NCI-H345 (cell line): Measurements from ENCODE around the gene RECQL5.
"Not testable (repeated sequence)": the region's sequence is repeated elsewhere in the genome, so short reads cannot be mapped to it uniquely, and the experiment has no call there.

Experiments used
- DNase-seq: peaks from one replicate; lab custom pipeline; 2025; lab: John Stamatoyannopoulos, UW

RECQL5 gene

DNA sequence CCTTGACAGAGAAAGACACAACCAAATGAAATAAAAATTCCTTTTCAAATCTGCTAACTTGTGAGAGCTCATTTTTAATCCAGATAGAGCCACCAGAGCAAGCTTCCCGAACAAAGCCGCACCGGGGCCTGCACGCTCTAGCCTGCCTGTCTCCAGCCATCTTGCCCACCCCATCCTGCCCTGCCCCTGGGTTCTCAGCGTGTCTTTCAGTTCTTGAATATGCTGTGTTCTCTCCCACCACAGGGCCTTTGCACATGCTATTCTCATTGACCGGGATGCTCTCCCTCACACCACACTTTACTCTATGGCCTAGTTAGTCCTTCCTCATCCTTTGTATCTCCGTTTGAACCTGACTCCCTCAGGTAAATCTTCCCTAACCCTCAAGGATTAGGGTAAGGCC is 19.0 kb downstream of the RECQL5 start:
- DNase-seq, result no peak

DNA sequence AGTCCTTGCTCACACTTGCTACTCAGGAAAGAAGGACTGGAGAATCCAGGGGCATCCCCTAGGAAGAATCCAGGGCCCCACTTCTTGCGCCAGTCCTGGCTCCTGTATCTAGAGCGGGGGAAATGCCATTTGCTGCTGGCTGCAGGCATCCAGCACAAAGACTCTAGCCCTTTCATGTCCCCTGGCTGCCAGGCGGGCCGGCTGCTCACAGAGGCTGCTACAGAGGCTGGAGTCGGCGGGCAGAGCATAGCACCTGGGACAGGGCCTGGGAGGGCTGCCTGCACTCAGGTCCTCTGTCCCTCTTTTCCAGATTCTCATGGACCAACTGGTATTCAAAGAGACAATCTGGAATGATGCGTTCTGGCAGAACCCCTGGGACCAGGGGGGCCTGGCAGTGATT is 19.9 kb downstream of the RECQL5 start:
- no peak for DNase-seq

DNA sequence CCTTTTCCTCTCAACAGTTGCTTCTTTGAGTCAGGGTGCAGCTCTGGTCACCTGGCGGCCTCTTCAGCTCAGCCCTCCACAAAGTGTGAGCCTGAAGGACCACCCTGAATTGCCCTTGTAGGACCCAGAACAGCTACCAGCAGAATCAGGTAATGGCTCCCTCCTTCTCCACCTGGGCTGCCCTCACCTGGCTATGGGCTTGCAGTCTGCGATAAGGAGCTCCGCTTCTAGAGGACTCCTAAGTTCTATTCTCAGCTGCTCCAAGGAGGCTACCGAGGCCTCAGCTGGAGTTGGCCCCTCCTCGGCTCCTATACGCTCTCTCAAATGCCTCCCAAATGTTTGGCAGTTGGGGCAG is 20.3 kb downstream of the RECQL5 start:
- no peak for DNase-seq

DNA sequence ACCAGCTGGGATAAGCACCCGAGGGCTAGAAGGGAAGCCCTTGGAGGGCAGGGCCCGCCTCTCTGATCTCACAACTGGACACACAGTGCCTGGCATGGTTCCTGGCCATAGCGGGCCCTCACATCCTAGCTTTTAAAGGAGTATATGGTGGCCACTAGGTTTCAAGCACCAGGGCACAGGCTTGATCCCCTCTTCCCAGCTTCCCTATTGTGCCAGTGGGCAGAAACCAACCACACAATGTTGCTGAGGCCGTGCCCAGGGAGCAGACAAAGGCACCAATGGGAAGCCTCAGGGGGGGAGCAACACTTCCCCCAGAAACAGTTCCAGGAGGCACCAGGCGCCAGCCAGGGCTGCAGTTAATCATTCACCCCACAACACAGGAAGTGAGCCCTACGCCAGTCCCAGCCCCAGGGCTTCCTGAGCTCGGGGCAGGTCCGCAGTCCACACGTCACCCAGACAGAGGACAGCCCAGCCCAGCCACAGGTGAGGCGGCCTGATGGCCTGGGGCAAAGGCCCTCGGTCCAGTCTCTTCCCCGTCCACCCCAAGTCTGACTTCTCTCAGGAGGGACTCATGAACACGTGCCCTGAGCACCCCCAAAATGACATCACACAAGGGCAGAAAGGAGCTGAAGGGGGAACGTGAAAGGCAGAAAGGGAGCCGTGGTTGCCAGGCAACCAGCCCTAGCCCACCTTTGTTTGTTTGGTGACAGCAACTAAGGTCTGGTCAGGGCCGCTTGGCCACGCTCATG is 20.9 kb downstream of the RECQL5 start:
- DNase-seq, result no peak

DNA sequence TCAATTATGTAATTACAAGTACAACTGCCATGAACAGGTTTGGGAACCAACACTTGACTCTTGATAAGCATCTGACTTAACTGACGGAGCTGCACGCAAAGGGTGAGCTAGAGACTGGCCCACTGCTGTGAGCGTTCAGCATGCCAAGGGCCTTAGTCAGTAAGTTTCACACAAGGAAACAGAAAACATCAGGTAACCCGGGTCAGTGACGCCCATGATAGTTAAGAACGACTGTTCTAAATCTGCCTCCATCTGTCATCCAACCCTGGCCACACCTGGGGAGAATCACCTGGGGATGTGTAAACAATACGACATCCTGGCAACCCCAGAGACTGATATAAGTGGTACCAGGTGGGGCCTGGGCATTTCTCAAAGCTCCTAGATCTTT is 21.5 kb downstream of the RECQL5 start:
- DNase-seq, result peak; percentile 87

DNA sequence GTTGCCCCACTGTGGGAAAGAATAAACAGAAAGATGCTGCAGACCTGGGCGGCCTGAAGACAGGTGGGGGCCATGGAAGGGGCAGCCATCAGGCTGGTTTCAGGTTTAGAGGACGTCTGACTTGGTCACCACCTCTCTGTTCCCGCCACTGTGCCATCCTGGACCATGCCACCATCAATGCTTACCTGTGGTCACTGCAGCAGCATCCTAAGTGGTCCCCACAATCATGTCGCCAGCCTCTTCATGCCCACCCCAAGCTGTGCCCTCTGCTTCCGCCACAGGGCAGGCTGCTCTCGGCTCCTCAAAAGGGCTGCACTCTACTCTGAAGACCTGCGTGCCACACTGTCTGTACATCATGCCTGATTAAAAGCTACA is 23.3 kb downstream of the RECQL5 start:
- no peak for DNase-seq

DNA sequence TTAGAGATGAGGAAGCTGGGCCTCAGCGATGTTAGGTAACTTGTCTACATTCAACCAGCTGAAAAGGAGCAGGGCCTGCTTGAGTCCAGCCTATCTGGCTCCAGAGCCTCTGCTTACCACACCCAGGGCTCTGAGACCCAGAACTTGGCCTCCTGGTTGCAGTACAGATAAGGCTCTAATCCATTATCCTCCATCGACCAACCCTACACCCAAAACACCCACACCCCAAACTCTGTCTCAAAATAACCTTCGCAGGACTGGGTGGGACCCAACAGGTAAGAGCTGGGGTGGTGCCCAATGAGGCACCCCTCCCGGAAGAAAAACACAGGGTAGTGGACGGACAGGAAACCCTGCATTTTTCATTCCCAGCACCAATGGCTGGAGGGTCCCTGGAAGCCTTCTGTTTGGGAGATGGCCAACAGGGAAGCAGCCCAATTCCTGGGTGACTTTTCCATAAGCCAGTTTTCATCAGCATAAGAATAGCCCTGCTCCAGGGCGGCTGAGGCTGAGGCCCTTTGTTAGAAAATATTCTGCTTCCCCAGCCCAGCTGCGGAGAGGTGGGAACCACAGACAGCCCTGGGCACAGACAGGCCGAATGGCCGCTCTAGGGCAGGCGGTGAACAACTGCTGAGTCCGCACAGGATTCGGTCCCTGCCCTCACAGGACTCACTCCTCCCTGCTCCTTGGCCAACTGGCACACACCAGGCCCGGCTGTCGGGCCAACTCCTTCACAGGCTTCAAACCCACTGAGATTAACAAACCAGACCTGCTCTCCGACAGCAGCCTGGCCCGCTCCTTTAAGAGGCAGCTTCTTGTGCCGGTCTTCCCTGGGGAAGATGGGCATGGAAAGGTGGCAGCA is 23.9 kb downstream of the RECQL5 start:
- DNase-seq, result no peak

DNA sequence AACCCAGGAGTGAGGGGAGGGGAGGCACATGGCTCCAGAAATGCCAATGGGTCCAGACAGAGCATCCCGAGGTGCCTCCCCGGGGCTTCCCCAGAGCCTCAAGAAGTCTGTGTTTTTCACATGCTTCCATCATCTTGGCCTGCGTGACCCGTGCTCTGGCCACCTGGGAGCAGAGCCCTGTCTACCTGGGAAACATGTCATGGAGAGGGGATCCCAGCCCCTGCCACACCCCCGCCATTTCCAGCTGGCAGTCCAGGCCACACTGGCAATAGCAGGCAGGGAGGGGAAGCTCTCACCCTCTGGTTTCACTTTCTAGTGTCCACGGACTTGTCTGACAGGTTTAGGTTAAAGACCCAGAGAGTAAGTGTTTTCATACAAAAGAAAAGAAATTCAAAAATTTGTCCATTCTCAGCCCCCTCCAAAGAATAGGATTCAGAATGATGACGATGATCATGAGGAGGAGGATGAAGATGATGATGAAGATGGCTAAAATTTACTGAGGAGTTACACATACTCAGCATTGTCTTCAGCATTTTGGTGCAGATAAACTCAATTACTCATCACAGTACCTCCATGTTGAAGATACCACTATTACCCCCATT is 24.7 kb downstream of the RECQL5 start:
- DNase-seq, result no peak

DNA sequence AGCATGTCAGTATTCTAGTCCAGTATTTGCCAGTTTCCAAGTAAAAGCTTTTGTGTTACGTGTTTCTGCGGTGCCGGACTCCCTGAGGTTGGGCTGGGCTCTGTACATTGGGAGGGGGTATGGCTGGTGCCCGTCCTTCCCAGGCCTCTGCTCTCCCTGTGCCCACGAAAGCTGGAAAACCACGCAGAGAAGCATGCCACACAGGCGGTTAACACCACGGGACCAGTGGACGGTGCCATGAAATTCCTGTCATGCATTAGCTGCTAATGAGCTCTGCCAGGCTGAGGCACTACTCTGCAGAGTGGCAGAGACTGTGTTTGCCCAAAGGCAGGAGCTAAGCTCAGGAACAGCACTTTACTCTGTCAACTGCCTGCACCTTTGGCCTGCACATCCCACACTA is 25.6 kb downstream of the RECQL5 start:
- no peak for DNase-seq

DNA sequence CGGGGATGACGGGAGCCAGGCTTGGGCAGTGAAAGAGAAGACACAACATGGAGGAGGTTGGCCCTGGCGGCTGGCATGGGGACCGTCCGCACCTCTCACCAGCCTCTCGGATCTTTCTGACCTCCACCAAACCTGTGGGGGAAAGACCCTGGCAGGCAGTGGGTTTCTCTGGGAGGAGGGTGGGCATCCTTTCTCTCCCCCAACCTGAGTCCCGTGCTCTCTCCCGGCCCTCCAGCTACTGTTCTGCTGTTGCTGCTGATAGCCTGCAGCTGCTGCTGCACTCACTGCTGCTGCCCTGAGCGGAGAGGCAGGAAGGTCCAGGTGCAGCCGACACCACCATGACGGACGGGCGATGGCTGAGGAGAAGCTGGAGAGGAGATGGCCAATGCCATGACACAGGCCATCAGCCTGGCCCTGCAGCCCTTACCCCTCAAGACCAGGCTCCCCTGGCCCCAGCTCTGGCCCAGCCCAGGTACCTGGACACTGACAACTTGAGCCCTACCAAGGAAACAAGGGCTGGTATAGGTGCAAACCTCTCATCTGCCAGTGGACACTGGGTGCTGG is 26.3 kb downstream of the RECQL5 start:
- DNase-seq, result no peak

DNA sequence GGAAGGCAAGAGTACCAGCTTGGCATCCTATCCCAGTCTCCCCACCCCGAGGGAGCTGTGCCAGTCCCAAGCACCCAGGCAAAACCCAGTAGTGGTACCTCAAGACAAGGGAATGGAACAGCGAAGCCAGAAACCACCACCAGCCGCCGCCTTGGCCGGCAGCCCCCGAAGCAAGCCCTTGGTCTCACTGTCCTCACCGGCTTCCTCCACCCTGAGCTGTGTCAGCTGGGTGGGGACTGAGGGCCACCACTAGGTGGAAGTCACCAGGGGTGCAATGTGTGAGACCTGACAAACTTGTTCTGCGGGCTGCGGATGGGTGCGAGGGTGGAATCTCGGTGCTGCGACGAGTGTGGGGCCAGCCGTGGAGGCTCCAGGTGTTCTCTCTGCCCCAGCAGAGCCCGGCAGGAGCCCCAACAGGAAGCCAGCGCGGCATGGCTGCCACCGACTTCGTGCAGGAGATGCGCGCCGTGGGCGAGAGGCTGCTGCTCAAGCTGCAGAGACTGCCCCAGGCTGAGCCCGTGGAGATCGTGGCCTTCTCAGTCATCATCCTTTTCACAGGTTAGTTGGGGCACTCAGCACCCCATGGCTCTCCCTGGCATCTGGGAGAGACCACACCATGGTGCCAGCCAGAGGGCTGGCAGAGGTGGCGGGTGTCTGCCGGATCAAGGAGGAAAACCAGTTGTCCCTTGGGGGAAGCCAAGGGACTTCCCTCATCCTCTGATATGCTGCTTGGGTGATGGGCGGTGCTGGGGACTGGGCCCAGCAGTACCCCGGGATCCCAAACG is 27.0 kb downstream of the RECQL5 start:
- DNase-seq, result no peak

DNA sequence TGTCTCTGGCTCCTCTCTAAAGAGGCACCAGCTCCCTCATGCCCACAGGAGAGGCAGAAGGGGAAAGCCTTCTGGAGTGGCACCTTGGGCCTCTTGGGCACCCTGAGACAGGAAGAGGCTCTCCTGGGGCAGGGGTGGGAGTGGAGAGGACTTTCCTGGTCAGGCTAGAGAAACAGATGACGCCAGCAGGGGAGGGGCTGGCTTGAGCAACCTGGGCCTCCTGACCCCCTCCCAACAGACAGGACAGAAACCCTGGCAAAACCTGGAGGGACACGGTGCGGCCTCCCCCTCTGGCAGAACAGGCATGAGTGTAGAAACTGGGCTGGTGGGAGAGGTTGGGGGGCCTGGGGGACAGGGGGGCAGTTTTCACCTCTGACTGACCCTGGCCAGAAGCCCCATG is 27.6 kb downstream of the RECQL5 start:
- no peak for DNase-seq

DNA sequence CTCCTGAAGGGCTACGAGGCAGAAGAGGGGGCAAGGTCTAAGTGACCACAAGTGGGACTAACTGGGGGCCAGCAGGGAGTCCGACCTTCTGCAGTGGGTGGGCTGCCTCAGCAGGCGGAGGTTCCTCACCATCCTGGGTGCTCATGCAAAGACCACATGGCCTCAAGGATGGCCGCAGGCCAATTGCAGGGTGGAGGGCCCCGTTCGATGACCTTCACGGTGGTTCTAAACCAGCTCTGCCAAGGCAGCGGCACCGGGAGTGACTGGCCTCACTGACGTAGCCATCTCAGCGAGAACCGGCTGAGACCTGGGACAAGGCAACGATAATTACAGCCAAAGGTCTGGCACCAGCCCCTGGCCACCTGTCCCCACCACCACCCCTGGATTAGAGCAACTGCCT is 28.1 kb downstream of the RECQL5 start:
- no peak for DNase-seq

DNA sequence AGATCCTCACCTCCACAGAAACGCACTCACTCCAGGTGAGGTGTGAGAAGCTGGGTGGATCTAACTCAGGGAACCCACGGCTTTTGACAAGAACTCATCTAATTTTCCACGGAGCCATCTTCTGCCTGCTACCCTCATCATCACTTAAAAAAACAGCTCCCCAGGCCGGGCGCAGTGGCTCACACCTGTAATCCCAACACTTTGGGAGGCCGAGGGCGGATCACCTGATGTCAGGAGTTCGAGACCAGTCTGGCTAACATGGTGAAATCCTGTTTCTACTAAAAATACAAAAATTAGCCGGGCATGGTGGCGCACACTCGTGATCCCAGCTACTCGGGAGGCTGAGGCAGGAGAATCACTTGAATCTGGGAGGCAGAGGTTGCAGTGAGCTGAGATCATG is 28.9 kb downstream of the RECQL5 start:
- not testable (repeated sequence) for DNase-seq

DNA sequence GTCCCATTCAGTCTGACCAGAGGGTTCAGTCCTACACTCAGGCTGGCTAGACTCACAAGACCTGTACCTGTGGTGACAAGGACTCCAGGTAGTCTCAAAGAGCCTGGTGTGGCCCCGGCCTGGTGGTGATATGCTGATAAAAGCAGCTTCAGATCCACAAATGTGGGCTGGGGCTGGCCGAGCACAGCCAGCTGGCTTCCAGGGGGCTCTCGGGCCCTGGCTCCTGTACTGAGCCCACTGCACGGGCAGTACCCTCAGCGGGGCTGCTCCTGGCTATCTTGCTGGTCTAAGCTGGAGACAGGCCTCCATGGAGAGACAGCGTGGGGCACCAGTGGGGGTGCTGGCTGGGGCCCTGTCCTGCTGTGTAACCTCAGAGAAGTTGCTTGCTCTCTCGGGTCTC is 29.4 kb downstream of the RECQL5 start:
- no peak for DNase-seq

DNA sequence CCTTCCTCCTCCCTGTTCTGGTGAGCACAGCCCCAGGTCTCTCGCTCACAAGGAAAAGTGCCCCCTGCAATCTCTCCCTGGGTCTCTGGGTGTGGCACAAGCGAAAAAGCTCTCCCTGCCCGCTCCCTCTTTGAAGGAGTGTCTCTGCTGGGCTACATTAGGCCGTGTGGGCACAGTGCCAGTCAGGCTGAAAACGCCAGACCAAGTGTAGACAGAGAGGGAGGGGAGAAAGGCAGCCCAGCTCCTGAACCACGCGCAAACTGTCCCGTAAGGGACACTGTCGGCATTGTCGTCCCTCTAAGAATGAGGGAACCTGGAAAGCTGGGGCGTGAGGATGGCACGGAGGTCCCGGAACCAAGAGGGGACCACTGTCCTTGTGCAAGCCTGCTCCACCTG is 29.8 kb downstream of the RECQL5 start:
- no peak for DNase-seq

DNA sequence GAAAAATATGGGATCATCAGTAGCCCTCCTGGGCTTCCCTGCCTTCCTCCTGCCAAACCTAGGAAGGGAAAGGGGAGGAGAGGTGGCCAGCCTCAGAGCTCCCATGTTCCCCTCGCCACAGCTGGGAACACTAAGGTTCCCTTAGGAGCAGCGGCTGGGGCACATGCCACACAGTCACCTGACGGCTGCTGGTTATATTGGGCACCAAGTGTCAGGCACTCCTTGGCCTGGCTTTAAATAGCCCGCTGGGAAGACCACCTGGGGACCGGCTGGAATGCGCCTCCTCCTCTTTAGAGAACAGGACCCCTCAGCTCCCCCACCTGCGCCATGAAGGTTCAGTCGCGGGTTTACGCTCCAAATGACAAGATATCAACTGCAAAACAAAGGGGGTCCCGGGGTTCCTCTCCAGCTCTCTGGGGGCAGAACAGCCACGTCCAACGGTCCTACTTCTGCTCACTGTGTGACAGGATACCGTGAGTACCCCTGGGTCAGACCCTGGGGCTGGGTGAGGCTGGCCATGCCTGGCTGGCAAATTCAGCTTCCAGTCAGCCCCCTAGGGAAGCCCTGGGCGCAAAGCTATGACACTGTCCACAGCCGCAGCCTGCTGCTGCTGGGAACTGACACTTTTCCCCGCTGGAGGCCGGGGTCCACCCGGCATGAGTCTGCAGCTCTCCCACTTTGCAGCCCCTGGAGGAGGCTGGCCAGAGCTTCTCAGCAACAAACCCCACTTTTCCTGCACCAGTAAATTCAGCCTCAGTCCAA is 30.4 kb downstream of the RECQL5 start:
- DNase-seq, result no peak

DNA sequence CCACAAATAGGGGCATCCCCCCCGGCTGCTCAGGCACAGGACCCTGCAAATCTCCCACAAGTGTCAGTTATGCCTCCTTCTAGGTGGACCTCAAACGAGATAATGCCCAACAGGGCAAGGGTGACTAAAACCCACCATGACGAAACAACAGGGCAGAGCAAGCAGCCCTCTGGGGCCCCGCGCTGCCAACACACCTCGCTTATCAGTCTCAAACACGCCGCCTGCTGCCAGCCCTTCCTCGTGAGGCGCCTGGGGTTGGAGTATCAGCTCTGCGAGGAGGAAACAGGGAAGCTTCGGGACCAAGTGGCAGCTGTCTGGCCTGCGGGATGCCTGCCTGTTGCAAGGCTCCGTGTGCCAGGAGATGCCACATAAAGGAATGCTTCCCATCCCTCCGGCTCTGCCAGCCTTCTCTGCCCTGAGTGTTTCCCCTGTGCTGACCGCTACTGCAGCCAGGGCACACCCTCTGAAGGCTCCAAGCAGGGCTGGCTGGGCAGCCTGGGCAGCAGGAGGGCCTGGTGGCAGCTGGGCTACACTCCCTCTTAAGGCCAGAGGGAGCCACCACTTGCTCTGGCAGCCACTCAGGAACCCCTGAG is 31.2 kb downstream of the RECQL5 start:
- no peak for DNase-seq

DNA sequence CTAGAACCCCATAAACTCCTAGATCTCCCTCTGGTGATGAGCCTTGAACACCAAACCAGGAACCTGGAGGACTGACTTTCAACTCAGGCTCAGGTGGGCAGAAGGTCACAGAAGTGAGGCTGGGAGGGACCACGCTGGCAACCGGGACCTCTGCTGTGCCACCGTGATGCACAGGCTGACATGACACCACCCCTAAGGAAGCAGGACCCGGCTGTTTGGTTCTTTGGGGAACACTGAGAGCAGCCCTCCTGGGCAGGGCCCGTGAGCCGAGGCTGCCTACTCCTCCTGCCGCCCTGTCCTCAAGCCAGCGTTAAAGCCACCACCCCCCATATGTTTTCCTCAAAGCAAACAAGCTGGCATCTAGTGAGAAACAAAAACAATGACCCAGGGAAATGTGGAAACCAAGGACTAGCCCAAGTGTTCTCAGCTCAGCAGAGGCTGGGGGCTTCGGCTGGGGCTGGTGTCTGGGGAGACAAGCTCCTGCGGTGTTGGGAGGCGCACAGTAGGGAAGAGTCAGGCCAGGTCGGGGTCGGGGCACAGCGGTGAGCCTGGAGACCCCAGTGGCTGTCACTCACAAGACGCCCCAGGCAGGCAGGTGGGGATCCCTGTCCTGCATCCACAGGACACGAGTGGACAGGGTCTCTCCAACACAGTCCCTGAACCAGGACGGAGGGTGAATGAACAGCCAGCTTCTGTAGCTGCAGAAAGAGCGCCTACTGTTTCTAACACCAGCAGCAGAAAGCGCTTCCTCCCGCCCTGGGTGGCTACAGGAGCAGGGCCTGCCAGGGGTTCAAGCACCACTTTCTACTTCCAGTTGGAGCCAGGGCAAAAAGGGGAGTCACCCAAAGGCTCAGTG is 32.0 kb downstream of the RECQL5 start:
- no peak for DNase-seq

DNA sequence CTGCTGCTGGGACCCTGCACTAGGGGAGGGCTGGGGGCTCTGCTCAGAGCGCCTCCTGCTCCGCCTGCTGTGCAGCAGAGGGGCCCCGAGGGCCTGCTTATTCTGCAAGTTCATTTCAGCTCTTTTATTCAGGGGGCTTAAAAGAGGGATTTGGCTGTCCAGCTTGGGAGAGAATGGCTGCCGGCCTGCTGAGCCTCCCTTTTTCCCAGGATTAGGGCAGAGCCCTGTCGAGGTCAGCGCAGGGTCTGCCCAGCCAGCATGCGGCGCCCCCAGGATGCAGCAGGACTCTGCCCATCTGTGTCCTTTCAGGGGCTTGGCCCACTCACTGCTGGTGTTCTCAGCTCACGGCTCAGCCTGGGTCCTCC is 32.6 kb downstream of the RECQL5 start:
- no peak for DNase-seq
